HL-60 (cell line): ENCODE data around the gene CLK4.

Experiments used
- DNase-seq, 2 experiments: peaks; one replicate each; pipeline ENCODE4 v3.0.0-alpha.2; 2010 to 2020; ENCODE audit warnings: low read depth in 1 of 2, low spot score in 1 of 2
- H3K27ac ChIP-seq: fragments of 250-450 bp; sonication (Bioruptor Pico); replicated peaks from 2 replicates; pipeline ENCODE4 v1.5.1; 2020; ENCODE audit warnings: mild to moderate bottlenecking, moderate library complexity
- H3K27me3 ChIP-seq: fragments of 250-450 bp; sonication (Bioruptor Pico); 2 replicates; pipeline ENCODE4 v1.5.1; 2021; ENCODE audit warnings: mild to moderate bottlenecking, moderate library complexity; ENCODE audit not compliant: insufficient read depth, poor library complexity, severe bottlenecking
- H3K4me3 ChIP-seq: replicated peaks from 2 replicates; pipeline ENCODE4 v1.5.1; 2011; ENCODE audit warnings: mild to moderate bottlenecking, control low read depth, low read length; ENCODE audit not compliant: insufficient read depth
- GABPA ChIP-seq: IDR thresholded peaks from 2 replicates; pipeline ENCODE4 v1.6.1; 2012; ENCODE audit warnings: low read depth
- POLR2AphosphoS5 ChIP-seq: IDR thresholded peaks from 2 replicates; pipeline ENCODE4 v1.6.1; 2012; ENCODE audit warnings: low read depth
- SPI1 ChIP-seq: IDR thresholded peaks from 2 replicates; pipeline ENCODE4 v1.6.1; 2012; ENCODE audit warnings: low read depth, mild to moderate bottlenecking, borderline replicate concordance
- TF ChIP-seq, protein P1 (sequence below): IDR thresholded peaks from 2 replicates; pipeline ENCODE4 v1.6.1; 2012; ENCODE audit warnings: low read depth; ENCODE audit not compliant: insufficient replicate concordance
- TF ChIP-seq, protein P2 (sequence below): IDR thresholded peaks from one replicate; pipeline ENCODE4 v1.5.1; 2011; ENCODE audit warnings: low read length, control low read depth, inconsistent platforms; ENCODE audit not compliant: insufficient read depth

CLK4 gene

DNA sequence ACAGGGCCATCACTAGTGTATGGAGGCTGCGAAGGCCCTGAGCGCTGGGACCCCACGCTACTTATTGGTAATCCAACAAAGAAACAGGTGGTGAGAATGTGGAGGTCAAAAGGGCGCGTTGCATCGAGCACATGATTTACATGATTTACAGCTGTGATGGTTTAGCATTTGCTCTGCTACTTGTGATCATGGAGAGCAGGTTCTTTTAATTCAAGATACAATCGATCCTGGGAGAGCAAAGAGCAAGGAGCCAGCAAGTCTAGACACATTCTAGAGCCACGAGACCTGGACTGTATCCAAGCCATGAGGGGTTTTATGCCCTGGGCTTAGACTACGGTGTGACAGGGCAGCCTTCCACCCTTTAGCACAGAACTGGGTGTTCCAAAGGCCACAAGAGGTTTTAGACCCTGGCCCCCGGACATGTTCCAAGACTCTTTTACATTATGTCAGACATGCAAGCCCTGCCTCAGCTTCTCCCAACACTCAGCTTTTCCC, 47.0 kb upstream of the CLK4 start:
- Histone ChIP-seq H3K4me3 (no peak overlapping the region), H3K27me3 (no peaks in the 10 kb centered on the region), H3K27ac (no peak overlapping the region)
- no peak for DNase-seq
- no peak for TF ChIP-seq SPI1
- no peak for TF ChIP-seq GABPA

DNA sequence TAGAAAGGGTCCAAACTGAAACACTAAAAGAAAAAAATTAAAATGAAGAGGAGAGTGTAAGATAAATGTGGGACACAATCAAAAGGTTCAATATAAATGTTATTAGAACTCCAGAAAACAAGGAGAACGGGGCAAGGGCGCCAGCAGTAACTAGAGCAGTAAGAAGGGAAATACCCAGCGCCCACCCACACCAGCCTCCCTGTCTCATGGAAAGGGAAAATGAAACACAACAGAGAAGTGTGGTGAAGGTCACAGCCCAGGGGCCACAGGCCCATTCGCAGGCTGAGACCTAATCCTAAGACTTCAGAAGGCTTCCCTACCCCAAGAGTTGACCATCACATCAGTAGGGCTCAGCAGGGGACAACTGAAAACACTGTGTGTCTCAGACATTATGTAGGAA, 45.8 kb upstream of the CLK4 start:
- DNase-seq, result no peak
- no peak overlapping the region for H3K4me3 ChIP-seq
- H3K27ac ChIP-seq, result no peak overlapping the region
- no peaks in the 10 kb centered on the region for H3K27me3 ChIP-seq
- TF ChIP-seq, protein P1, sequence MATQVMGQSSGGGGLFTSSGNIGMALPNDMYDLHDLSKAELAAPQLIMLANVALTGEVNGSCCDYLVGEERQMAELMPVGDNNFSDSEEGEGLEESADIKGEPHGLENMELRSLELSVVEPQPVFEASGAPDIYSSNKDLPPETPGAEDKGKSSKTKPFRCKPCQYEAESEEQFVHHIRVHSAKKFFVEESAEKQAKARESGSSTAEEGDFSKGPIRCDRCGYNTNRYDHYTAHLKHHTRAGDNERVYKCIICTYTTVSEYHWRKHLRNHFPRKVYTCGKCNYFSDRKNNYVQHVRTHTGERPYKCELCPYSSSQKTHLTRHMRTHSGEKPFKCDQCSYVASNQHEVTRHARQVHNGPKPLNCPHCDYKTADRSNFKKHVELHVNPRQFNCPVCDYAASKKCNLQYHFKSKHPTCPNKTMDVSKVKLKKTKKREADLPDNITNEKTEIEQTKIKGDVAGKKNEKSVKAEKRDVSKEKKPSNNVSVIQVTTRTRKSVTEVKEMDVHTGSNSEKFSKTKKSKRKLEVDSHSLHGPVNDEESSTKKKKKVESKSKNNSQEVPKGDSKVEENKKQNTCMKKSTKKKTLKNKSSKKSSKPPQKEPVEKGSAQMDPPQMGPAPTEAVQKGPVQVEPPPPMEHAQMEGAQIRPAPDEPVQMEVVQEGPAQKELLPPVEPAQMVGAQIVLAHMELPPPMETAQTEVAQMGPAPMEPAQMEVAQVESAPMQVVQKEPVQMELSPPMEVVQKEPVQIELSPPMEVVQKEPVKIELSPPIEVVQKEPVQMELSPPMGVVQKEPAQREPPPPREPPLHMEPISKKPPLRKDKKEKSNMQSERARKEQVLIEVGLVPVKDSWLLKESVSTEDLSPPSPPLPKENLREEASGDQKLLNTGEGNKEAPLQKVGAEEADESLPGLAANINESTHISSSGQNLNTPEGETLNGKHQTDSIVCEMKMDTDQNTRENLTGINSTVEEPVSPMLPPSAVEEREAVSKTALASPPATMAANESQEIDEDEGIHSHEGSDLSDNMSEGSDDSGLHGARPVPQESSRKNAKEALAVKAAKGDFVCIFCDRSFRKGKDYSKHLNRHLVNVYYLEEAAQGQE, result no peak
- TF ChIP-seq, protein P2, sequence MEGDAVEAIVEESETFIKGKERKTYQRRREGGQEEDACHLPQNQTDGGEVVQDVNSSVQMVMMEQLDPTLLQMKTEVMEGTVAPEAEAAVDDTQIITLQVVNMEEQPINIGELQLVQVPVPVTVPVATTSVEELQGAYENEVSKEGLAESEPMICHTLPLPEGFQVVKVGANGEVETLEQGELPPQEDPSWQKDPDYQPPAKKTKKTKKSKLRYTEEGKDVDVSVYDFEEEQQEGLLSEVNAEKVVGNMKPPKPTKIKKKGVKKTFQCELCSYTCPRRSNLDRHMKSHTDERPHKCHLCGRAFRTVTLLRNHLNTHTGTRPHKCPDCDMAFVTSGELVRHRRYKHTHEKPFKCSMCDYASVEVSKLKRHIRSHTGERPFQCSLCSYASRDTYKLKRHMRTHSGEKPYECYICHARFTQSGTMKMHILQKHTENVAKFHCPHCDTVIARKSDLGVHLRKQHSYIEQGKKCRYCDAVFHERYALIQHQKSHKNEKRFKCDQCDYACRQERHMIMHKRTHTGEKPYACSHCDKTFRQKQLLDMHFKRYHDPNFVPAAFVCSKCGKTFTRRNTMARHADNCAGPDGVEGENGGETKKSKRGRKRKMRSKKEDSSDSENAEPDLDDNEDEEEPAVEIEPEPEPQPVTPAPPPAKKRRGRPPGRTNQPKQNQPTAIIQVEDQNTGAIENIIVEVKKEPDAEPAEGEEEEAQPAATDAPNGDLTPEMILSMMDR, result no peak

DNA sequence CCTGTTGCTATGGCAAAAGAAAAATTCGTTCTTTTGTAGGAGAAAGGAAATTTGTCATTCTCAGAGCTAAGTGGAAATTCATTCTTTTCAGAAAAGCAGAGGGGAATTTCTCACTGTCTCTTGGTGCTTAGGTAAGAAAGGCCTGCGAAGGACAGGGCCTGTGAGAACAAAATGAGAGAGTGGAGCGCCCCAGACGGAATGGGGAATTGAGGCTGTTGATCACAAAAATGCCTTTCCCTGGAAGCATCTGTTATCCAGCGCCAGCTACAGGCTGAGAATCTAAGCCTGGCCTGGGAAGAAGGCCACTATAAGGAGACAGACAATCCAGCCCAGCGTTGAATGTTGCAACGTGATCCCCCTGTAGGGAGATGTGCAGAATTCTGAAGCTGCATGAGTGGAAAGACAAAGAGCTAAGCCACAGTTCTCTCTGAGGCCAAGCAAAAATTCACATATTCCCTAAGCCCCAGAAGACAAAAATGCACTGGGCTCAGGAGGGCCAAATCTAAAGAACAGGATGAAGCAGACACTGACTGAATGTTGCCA, 44.8 kb upstream of the CLK4 start:
- Histone ChIP-seq H3K27ac (no peak overlapping the region), H3K27me3 (no peaks in the 10 kb centered on the region), H3K4me3 (no peak overlapping the region)
- TF ChIP-seq SPI1 (no peak), GABPA (no peak), POLR2AphosphoS5 (no peak)
- TF ChIP-seq, protein P1, result no peak
- TF ChIP-seq, protein P2, result no peak
- DNase-seq, result no peak

DNA sequence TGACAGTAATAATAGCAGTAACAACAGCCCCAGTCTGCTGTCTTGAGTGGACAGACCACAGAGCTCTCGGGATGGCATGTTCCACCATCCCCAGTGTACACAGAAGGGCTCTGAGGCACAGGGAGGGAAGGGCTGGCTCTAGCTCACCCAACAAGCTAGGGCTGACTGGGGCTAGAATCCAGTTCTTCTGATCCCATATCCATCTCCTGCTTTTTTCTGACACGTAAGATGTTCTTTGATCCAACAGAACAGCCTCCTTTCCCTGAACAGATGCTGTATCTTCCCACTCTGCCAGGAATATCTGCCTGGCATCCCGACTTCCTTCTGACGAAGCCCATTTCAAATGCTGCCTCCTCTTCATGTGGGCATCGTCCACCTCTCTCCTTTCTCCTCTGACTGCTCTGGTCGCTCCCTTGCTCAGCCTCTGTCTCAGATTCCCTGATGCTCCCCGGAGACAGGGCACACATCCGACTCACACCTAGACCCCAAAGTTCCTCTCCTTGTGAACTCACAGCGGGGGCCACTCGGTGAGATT, 43.6 kb upstream of the CLK4 start:
- Histone ChIP-seq H3K27me3 (no peaks in the 10 kb centered on the region), H3K27ac (no peak overlapping the region), H3K4me3 (no peak overlapping the region)
- TF ChIP-seq, protein P1, result no peak
- DNase-seq, result no peak
